ENCODE measurements around the gene STX2.
"Not testable (repeated sequence)": the region's sequence is repeated elsewhere in the genome, so short reads cannot be mapped to it uniquely, and the experiment has no call there.

The STX2 gene

GRCh38 chr12:130838951-130839769 lies at the start of gene STX2:
STX2 (minus strand) TSS chr12:130839250; CDS start chr12:130839099, 151 bp downstream.
- DNase-seq: peak; percentile 86 to 89

- DNase-seq: not testable (repeated sequence)
These were observed 48.1 kb upstream of the STX2 start for GRCh38 chr12:130887190-130887589.

DNA sequence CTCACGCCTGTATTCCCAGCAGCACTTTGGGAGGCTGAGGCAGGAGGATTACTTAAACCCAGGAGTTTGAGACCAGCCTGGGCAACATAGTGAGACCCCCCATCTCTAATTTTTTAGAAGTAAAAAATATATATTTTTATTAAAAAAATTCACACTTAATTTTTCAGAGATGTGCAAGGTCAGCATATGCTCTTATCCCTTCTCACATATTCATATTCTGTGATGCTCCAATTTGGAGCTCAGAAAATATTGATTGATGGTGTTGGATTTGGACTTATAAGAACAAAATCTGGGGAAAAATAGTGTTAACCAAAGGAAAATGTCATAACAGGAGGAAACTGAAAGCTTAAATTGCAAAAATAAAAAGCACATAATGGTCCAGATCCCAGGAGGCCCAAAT lies 42.5 kb upstream of the STX2 start:
- DNase-seq: no peak

- DNase-seq: no peak
These were observed 42.0 kb upstream of the STX2 start for GRCh38 chr12:130881046-130881445.

DNA sequence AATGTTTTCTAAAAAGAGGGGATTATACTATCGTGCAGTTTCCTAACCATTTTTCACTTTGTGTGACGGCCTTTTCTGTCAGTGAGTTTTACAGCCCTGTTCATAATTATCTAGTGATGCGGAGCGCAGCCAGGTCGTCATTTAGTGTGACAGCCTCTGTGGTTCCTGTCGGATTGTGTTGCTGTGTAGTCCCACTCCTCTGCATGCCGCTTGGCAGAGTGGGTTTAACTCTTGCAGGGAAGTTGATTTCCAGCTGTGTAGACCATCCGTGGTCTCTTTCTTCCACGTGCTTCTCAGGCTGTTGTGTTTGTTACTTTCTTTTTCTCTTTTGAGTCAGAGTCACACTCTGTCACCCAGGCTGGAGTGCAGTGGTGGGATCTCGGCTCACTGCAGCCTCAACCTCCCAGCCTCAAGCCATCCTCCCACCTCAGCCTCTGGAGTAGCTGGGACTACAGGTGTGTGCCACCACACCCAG lies 41.4 kb upstream of the STX2 start:
- no peak for DNase-seq

DNA sequence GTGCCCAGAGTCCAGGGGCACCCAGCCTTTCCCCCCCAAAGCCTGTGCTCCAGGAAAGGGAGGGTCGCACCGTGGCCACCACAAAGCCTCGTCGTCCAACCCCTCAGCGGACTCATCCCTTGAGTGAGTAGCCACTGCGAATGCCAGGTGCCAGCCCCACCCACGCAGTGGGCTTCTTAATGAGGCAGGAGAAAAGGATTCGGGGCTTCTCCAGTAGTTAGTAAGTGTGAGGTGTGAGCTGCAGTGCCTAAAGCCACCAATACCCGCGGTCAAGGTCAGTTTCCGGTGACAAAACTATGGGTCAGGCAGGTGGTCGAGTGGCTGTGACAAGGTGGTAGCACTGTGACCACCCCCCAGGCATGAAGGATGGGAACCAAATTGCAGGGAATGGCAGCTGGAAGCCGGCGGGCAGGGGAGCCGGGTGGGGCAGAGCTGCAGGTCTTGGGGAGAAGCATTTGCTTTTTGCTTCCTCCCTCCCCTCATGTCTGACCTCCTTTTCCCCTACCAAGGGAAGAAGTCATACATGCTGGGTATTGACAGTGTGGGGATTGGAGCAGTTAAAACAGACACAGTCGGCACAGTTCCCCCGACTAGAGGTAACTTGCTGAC lies 40.8 kb upstream of the STX2 start:
- no peak for DNase-seq

DNA sequence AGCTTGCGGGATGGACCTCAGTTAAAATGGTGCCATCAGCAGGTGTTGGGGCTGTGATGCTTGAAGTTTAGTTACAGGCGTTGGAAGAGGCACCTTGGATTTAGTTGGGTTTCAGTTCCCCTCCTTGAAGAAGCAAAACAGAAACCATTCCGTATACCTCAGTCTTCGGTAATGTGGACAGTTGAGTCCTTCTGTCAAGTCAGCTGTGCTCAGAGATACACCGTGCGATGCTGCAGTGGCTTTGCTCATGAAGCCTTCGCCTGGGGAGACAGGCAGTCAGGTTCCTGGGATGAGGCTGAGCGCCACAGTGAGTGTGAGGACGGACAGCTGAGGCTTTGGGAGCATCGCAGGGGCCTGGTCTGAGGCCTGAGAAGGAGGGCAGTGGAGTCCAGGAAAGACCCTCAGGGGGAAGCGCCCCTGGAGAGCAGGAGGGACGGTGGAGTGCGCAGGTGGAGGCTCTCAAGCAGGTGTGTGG lies 40.2 kb upstream of the STX2 start:
- DNase-seq: no peak

DNA sequence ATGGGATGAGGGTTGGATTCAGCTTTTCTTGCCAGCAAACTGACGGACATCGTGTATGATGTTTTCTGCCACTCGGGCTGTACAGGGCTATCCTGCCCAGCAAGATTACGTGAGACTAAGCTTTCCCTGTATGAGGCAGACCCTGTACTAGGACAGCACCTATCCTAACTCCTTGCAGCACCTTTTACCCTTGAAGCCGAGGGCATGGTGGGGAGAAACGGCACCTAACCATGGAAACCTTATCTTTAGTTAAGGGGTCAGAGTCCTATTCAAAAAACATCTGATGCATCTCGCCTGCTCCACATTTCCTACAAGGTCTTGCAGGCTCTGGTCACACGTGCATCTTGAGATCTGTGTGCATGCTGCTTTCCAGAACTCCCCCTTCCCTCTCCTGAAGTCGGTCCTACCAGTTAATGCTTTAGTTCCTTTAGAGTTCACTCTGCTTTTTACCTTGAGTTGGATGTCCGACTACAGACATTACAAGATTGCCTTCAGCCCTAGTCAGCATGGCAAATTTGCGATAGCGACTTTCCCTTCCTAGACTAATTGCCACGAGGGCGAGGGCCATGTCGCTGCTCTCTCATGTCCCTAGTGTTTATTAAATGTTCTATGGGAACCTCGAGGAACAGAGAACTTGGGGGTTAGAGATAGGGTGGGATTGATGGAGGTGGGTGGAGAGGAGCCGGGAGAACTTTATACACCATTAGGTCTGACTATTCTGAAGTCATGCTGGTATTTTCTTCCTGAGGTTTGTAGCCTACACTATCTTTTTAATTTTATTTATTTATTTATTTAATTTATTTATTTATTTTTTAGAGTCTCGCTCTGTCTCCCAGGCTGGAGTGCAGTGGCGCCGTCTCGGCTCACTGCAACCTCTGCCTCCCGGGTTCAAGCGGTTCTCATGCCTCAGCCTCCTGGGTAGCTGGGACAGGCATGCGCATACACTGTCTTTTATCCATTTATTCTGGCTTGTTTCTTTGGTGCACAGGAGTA lies 39.4 kb upstream of the STX2 start:
- no peak for DNase-seq

DNA sequence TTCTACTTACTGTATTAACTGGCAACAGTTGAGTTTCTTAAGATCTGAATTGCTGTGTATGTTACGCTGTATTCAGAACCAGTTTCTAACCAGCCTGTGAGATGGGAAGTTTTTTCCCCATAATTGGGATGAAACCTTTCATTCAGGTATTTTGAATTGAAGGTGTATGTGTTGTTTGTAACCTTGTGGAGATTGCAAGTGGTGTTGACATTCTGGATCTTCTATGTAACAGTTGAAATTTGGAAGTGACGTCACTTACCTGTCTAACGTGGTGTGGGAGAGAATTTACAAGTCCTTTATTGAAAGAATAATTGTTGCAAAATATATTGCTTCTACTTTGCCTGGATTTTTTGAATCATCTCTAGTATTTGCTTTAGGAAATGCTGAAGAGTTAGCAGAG lies 38.3 kb upstream of the STX2 start:
- no peak for DNase-seq

GRCh38 chr12:130876758-130877157 lies 37.7 kb upstream of the STX2 start:
- DNase-seq: no peak

DNA sequence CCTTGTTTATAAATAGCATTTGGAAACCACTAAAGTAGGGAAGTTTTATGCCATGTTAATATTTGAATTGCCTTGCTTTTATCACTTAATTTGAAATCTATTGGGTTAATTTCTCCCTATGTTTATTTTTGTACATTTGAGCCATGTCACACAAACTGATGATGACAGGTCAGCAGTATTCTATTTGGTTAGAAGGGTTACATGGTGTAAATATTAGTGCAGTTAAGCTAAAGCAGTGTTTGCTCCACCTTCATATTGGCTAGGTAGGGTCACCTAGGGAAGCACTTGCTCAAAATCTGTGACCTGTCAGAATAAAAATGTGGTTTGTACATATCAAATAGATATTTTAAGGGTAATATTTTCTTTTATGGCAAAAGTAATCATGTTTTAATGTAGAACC lies 37.2 kb upstream of the STX2 start:
- no peak for DNase-seq

GRCh38 chr12:130875708-130876107 lies 36.7 kb upstream of the STX2 start:
- DNase-seq: not testable (repeated sequence)

GRCh38 chr12:130875193-130875592 lies 36.1 kb upstream of the STX2 start:
- DNase-seq: no peak

GRCh38 chr12:130874696-130875095 lies 35.6 kb upstream of the STX2 start:
- DNase-seq: no peak

- no peak for DNase-seq
These were observed 34.8 kb upstream of the STX2 start for GRCh38 chr12:130873825-130874224.

GRCh38 chr12:130873106-130873795 lies 34.2 kb upstream of the STX2 start:
- no peak for DNase-seq

- peak; percentile 41 to 57 for DNase-seq
These were observed 33.4 kb upstream of the STX2 start for GRCh38 chr12:130872179-130873096.

- peak; percentile 89 to 95 for DNase-seq
These were observed 32.5 kb upstream of the STX2 start, which contains the start of gene RAN for GRCh38 chr12:130871286-130872178. RAN (plus strand) TSS chr12:130872066; CDS start chr12:130872594, 528 bp downstream.

- peak; percentile 63 to 68 for DNase-seq
These were observed 31.6 kb upstream of the STX2 start for GRCh38 chr12:130870442-130871285.
